Sciatic nerve (tissue), 2 donors: ENCODE data around the gene FCER1G. TPM values are rescaled to one million over a fixed set of nuclear protein-coding genes. Genes with fewer than 3 reads are reported as not detected.

ENCODE experiments used
- ATAC-seq: fragments of 200-7000 bp; cut with Tn5 transposase; one replicate; pipeline ENCODE4 v1.9.1; 2020; ENCODE audit warnings: mild to moderate bottlenecking, moderate library complexity
- DNase-seq: peaks from one replicate; pipeline ENCODE4 v3.0.0-alpha.2; 2020; ENCODE audit warnings: low spot score
- intact Hi-C: fragments of 100-400 bp; cut with DNase I; formaldehyde crosslinking; loops from one replicate; pipeline ENCODE4 v1.14.2; 2022
- total RNA-seq: library from RNA; stranded (reverse); fragmentation: NEBNext Ultra II Directional; extraction: Animal tissue kit (Norgen Biotek cat#: 25700); gene quantifications from one replicate; pipeline ENCODE4 v1.2.1, GENCODE V29; 2021
- donor health status: DM: no; HTN: no; CAD: no.
- donor health status: DM: no; HTN: no; CAD: no.

The FCER1G gene
- 43.9 TPM for total RNA-seq

- DNase-seq: peak; percentile 75
- intact Hi-C loops: no loop called here
- ATAC-seq: peak; percentile 61
These were observed at the start of gene FCER1G for GRCh38 chr1:161215076-161215475. Gene FCER1G (plus strand): TSS chr1:161215295. CDS start chr1:161215322, 27 bp downstream.

GRCh38 chr1:161165742-161166668 is 49.1 kb upstream of the FCER1G start, which contains the start of gene PPOX:
Gene PPOX (plus strand): TSS chr1:161166426. CDS start chr1:161166848, 422 bp downstream.
- ATAC-seq (peak; percentile 98), DNase-seq (peak; percentile 96)
- intact Hi-C loops: no loop called here

GRCh38 chr1:161166669-161167548 is 48.2 kb upstream of the FCER1G start:
- intact Hi-C loops: no loop called here
- no peak for ATAC-seq
- no peak for DNase-seq

GRCh38 chr1:161168906-161169305 is 46.2 kb upstream of the FCER1G start:
- ATAC-seq (no peak), DNase-seq (no peak)
- intact Hi-C loops: no loop called here

- intact Hi-C loops: no loop called here
- no peak for ATAC-seq
- no peak for DNase-seq
These were observed 43.9 kb upstream of the FCER1G start for GRCh38 chr1:161171191-161171590.

- intact Hi-C loops: no loop called here
- DNase-seq (no peak), ATAC-seq (no peak)
These were observed 43.4 kb upstream of the FCER1G start for GRCh38 chr1:161171696-161172095.

- intact Hi-C loops: no loop called here
- DNase-seq (no peak), ATAC-seq (no peak)
These were observed 42.7 kb upstream of the FCER1G start for GRCh38 chr1:161172349-161172748.

- no peak for DNase-seq
- ATAC-seq: peak; percentile 16
- intact Hi-C loops: no loop called here
These were observed 42.2 kb upstream of the FCER1G start for GRCh38 chr1:161172776-161173376.

GRCh38 chr1:161173711-161174110 is 41.4 kb upstream of the FCER1G start:
- intact Hi-C loops: no loop called here
- ATAC-seq: no peak
- no peak for DNase-seq

- DNase-seq: no peak
- no peak for ATAC-seq
- intact Hi-C loops: no loop called here
These were observed 40.2 kb upstream of the FCER1G start for GRCh38 chr1:161174911-161175310.

- DNase-seq (no peak), ATAC-seq (no peak)
- intact Hi-C loops: no loop called here
These were observed 39.2 kb upstream of the FCER1G start for GRCh38 chr1:161175771-161176453.

- no peak for DNase-seq
These were observed 38.5 kb upstream of the FCER1G start for GRCh38 chr1:161176468-161177111.

GRCh38 chr1:161177112-161177935 is 37.8 kb upstream of the FCER1G start, which contains the start of gene B4GALT3:
Gene B4GALT3 (minus strand): TSS chr1:161177507. CDS start chr1:161176060, 1,447 bp downstream.
- ATAC-seq (peak; percentile 97), DNase-seq (peak; percentile 97)
- intact Hi-C loops: no loop called here

More at GRCh38 chr1:161176468-161177111, 38.5 kb upstream of the FCER1G start:
- ATAC-seq: no peak
- intact Hi-C loops: no loop called here

- ATAC-seq (no peak), DNase-seq (no peak)
- intact Hi-C loops: no loop called here
These were observed 37.2 kb upstream of the FCER1G start for GRCh38 chr1:161177936-161178244.

GRCh38 chr1:161179698-161180097 is 35.4 kb upstream of the FCER1G start:
- ATAC-seq: no peak
- intact Hi-C loops: no loop called here
- DNase-seq: no peak

GRCh38 chr1:161180639-161181038 is 34.5 kb upstream of the FCER1G start:
- intact Hi-C loops: no loop called here
- ATAC-seq (no peak), DNase-seq (no peak)

- DNase-seq (no peak), ATAC-seq (no peak)
- intact Hi-C loops: no loop called here
These were observed 32.9 kb upstream of the FCER1G start for GRCh38 chr1:161182214-161182613.
